Loucy (cell line): ENCODE measurements around the gene MANF.

Experiments used
- CTCF ChIP-seq: fragments of 200-600 bp; sonication (generic); conservative IDR thresholded peaks from 2 replicates; pipeline ENCODE4 v1.5.1; 2014; ENCODE audit warnings: mild to moderate bottlenecking, antibody characterized with exemption, low read length
- EZH2phosphoT487 ChIP-seq: fragments of 200-600 bp; IDR thresholded peaks from 2 replicates; pipeline ENCODE4 v1.6.1; 2018; ENCODE audit warnings: antibody characterized with exemption, mild to moderate bottlenecking, moderate library complexity, borderline replicate concordance

- TF ChIP-seq CTCF (no peak), EZH2phosphoT487 (no peak)
Observed at GRCh38 chr3:51353131-51353530, 32.0 kb upstream of the MANF start.
